PC-9 (cell line): ENCODE measurements around the gene RHBDD1.

Experiments
- CTCF ChIP-seq: fragments of 200-600 bp; sonication (generic); conservative IDR thresholded peaks from 2 replicates; pipeline ENCODE4 v1.6.1; 2017; ENCODE audit warnings: mixed run types, antibody characterized with exemption, mild to moderate bottlenecking, moderate library complexity
- EZH2 ChIP-seq: fragments of 200-600 bp; sonication (generic); IDR thresholded peaks from 2 replicates; pipeline ENCODE4 v1.8.0; 2017; ENCODE audit warnings: antibody characterized with exemption, low read depth

- TF ChIP-seq CTCF (no peak), EZH2 (no peak)
Measured at GRCh38 chr2:226943862-226944620, 108.2 kb downstream of the RHBDD1 start.
